KBM-7 (cell line): Measurements from ENCODE around the gene DCC.

Experiments
- DNase-seq: peaks from one replicate; pipeline ENCODE4 v3.0.0-alpha.2; 2015
- in situ Hi-C: fragments of 300-500 bp; cut with MboI; formaldehyde crosslinking; loops from 2 replicates; pipeline ENCODE4 v1.14.3; 2020; ENCODE audit warnings: low sequenced_read_pairs, low pct_unique_long_range_greater_than_20kb, mixed read lengths

DCC gene

GRCh38 chr18:52617931-52618330 lies 277.9 kb downstream of the DCC start:
- in situ Hi-C loops: no loop called here
- no peak for DNase-seq

GRCh38 chr18:52620926-52621439 lies 281.0 kb downstream of the DCC start:
- in situ Hi-C loops: no loop called here
- DNase-seq: no peak

- in situ Hi-C loops: no loop called here
- no peak for DNase-seq
These were observed 284.7 kb downstream of the DCC start for GRCh38 chr18:52624702-52625101.

GRCh38 chr18:52636536-52636935 lies 296.5 kb downstream of the DCC start:
- in situ Hi-C loops: no loop called here
- DNase-seq: peak; percentile 12

GRCh38 chr18:52648201-52648600 lies 308.2 kb downstream of the DCC start:
- DNase-seq: no peak
- in situ Hi-C loops: no loop called here

GRCh38 chr18:52652391-52652790 lies 312.4 kb downstream of the DCC start:
- in situ Hi-C loops: no loop called here
- DNase-seq: no peak

- no peak for DNase-seq
- in situ Hi-C loops: no loop called here
These were observed 317.2 kb downstream of the DCC start for GRCh38 chr18:52657043-52657805.

GRCh38 chr18:52667463-52668065 lies 327.6 kb downstream of the DCC start:
- in situ Hi-C loops: no loop called here
- no peak for DNase-seq

GRCh38 chr18:52670896-52671295 lies 330.9 kb downstream of the DCC start:
- peak; percentile 12 for DNase-seq
- in situ Hi-C loops: no loop called here

GRCh38 chr18:52678034-52678433 lies 338.0 kb downstream of the DCC start:
- in situ Hi-C loops: no loop called here
- no peak for DNase-seq

- in situ Hi-C loops: no loop called here
- DNase-seq: no peak
These were observed 338.6 kb downstream of the DCC start for GRCh38 chr18:52678551-52678950.

- no peak for DNase-seq
- in situ Hi-C loops: no loop called here
These were observed 339.4 kb downstream of the DCC start for GRCh38 chr18:52679354-52679753.

GRCh38 chr18:52682260-52682659 lies 342.3 kb downstream of the DCC start:
- no peak for DNase-seq
- in situ Hi-C loops: no loop called here

- no peak for DNase-seq
- in situ Hi-C loops: no loop called here
These were observed 345.3 kb downstream of the DCC start for GRCh38 chr18:52685316-52685715.

- in situ Hi-C loops: no loop called here
- DNase-seq: no peak
These were observed 351.8 kb downstream of the DCC start for GRCh38 chr18:52691841-52692240.

- in situ Hi-C loops: no loop called here
- DNase-seq: peak; percentile 14
These were observed 354.8 kb downstream of the DCC start for GRCh38 chr18:52694804-52695203.

- in situ Hi-C loops: no loop called here
- no peak for DNase-seq
These were observed 360.1 kb downstream of the DCC start for GRCh38 chr18:52700116-52700515.

GRCh38 chr18:52700816-52701215 lies 360.8 kb downstream of the DCC start:
- DNase-seq: no peak
- in situ Hi-C loops: no loop called here

GRCh38 chr18:52701219-52701935 lies 361.4 kb downstream of the DCC start:
- DNase-seq: no peak

GRCh38 chr18:52715421-52715820 lies 375.4 kb downstream of the DCC start:
- in situ Hi-C loops: no loop called here
- DNase-seq: no peak

More at GRCh38 chr18:52701219-52701935, 361.4 kb downstream of the DCC start:
- in situ Hi-C loops: no loop called here
